ENCODE measurements around the gene PRKD2. TPM values are rescaled to one million over a fixed set of nuclear protein-coding genes. Genes with fewer than 3 reads are reported as not detected.

Gene PRKD2
- total and polyA plus RNA-seq, 2 experiments from 2014 or later: 11.9 to 14.2 TPM

- 90% methylated on average over 5 of the region's 5 CpGs for WGBS, 2 experiments (ENCODE audit: low coverage in 1 of 2, low lambda C conversion rate in 2 of 2, missing lambda C conversion rate in 2 of 2)
- Histone ChIP-seq H3K4me1 (ENCODE audit: insufficient read depth) (0 out of 2 replicates have a peak, but pooled peaks cover under 1% of the 10 kb centered on the region), H3K27me3 (replicated peaks; ENCODE audit: insufficient read depth) (no peaks in the 10 kb centered on the region), H3K9me2 (ENCODE audit: insufficient read depth) (no peaks in the 10 kb centered on the region), H3K36me3 (ENCODE audit: low read depth) (no peaks in the 10 kb centered on the region), H4K20me1 (ENCODE audit: insufficient read depth) (no peaks in the 10 kb centered on the region), H3K9ac (no peak overlapping the region), H2AFZ (no peak overlapping the region), H3K4me2 (ENCODE audit: unreplicated experiment) (no peak overlapping the region), H3K4me3 (no peak overlapping the region), H3K27ac (no peak overlapping the region), H3K79me2 (ENCODE audit: insufficient read depth) (no peaks in the 10 kb centered on the region), H3K9me3 (ENCODE audit: low read depth) (no peaks in the 10 kb centered on the region), H3F3A (ENCODE audit: insufficient read depth) (peaks cover under 1% of the 10 kb centered on the region; the same call in 1 of the 2 replicates)
- TF ChIP-seq EZH2 (IDR thresholded peaks at IDR 0.05; ENCODE audit: insufficient read depth, poor library complexity, severe bottlenecking) (no peak), EZH2phosphoT487 (IDR thresholded peaks at IDR 0.05; ENCODE audit: insufficient read depth, low read depth) (no peak)
- in situ Hi-C loops (cut with MboI): no loop called here
- no peak for DNase-seq
These were observed 60.4 kb downstream of the PRKD2 start for GRCh38 chr19:46656541-46656940.

- TF ChIP-seq EZH2phosphoT487 (IDR thresholded peaks at IDR 0.05; ENCODE audit: insufficient read depth, low read depth) (no peak), EZH2 (IDR thresholded peaks at IDR 0.05; ENCODE audit: insufficient read depth, poor library complexity, severe bottlenecking) (no peak)
- no peaks in the 10 kb centered on the region for H4K20me1 ChIP-seq (ENCODE audit: insufficient read depth)
- H3K79me2 ChIP-seq (ENCODE audit: insufficient read depth): no peaks in the 10 kb centered on the region
- no peaks in the 10 kb centered on the region for H3K36me3 ChIP-seq (ENCODE audit: low read depth)
- H3K4me3 ChIP-seq: no peak overlapping the region
- DNase-seq: no peak
- in situ Hi-C loops (cut with MboI): no loop called here
- whole genome bisulfite sequencing, 2 experiments (ENCODE audit: low coverage in 1 of 2, low lambda C conversion rate in 2 of 2, missing lambda C conversion rate in 2 of 2): 82 to 94% methylated on average over 11 to 16 of the region's 16 CpGs
- no peaks in the 10 kb centered on the region for H3K9me2 ChIP-seq (ENCODE audit: insufficient read depth)
- H3K4me2 ChIP-seq (ENCODE audit: unreplicated experiment): no peak overlapping the region
- H3K27ac ChIP-seq: no peak overlapping the region
- H3K9me3 ChIP-seq (ENCODE audit: low read depth): no peaks in the 10 kb centered on the region
- H3K27me3 ChIP-seq (replicated peaks; ENCODE audit: insufficient read depth): no peaks in the 10 kb centered on the region
- no peaks in the 10 kb centered on the region for H3K4me1 ChIP-seq (ENCODE audit: insufficient read depth)
- H3F3A ChIP-seq (ENCODE audit: insufficient read depth): no peaks in the 10 kb centered on the region
- H3K9ac ChIP-seq: no peak overlapping the region
- no peak overlapping the region for H2AFZ ChIP-seq
These were observed 62.2 kb downstream of the PRKD2 start for GRCh38 chr19:46654621-46655152.

GRCh38 chr19:46650445-46650844 lies 66.5 kb downstream of the PRKD2 start:
- in situ Hi-C loops (cut with MboI): no loop called here
- Histone ChIP-seq H3F3A (ENCODE audit: insufficient read depth) (no peaks in the 10 kb centered on the region), H3K9me2 (ENCODE audit: insufficient read depth) (no peaks in the 10 kb centered on the region), H3K4me2 (ENCODE audit: unreplicated experiment) (no peak overlapping the region), H4K20me1 (ENCODE audit: insufficient read depth) (no peaks in the 10 kb centered on the region), H3K27me3 (replicated peaks; ENCODE audit: insufficient read depth) (no peaks in the 10 kb centered on the region), H2AFZ (no peak overlapping the region), H3K4me1 (ENCODE audit: insufficient read depth) (no peaks in the 10 kb centered on the region), H3K36me3 (ENCODE audit: low read depth) (no peaks in the 10 kb centered on the region), H3K9me3 (ENCODE audit: low read depth) (no peaks in the 10 kb centered on the region), H3K4me3 (no peak overlapping the region), H3K9ac (no peak overlapping the region), H3K27ac (no peak overlapping the region), H3K79me2 (ENCODE audit: insufficient read depth) (no peaks in the 10 kb centered on the region)
- no peak for DNase-seq
- no peak for TF ChIP-seq EZH2 (IDR thresholded peaks at IDR 0.05; ENCODE audit: insufficient read depth, poor library complexity, severe bottlenecking)
- TF ChIP-seq EZH2phosphoT487 (IDR thresholded peaks at IDR 0.05; ENCODE audit: insufficient read depth, low read depth): no peak
- WGBS, 2 experiments (ENCODE audit: low coverage in 1 of 2, low lambda C conversion rate in 2 of 2, missing lambda C conversion rate in 2 of 2): 92 to 93% methylated on average over 7 of the region's 7 CpGs

GRCh38 chr19:46648961-46649960 lies 67.7 kb downstream of the PRKD2 start:
- Histone ChIP-seq H3F3A (ENCODE audit: insufficient read depth) (no peaks in the 10 kb centered on the region), H3K9ac (no peak overlapping the region), H3K9me2 (ENCODE audit: insufficient read depth) (no peaks in the 10 kb centered on the region), H3K27me3 (replicated peaks; ENCODE audit: insufficient read depth) (no peaks in the 10 kb centered on the region), H3K79me2 (ENCODE audit: insufficient read depth) (no peaks in the 10 kb centered on the region), H3K27ac (no peak overlapping the region), H3K36me3 (ENCODE audit: low read depth) (no peaks in the 10 kb centered on the region), H3K4me3 (no peak overlapping the region), H3K9me3 (ENCODE audit: low read depth) (no peaks in the 10 kb centered on the region), H4K20me1 (ENCODE audit: insufficient read depth) (no peaks in the 10 kb centered on the region), H2AFZ (no peak overlapping the region), H3K4me1 (ENCODE audit: insufficient read depth) (no peaks in the 10 kb centered on the region), H3K4me2 (ENCODE audit: unreplicated experiment) (no peak overlapping the region)
- no peak for DNase-seq
- WGBS, 2 experiments (ENCODE audit: low coverage in 1 of 2, low lambda C conversion rate in 2 of 2, missing lambda C conversion rate in 2 of 2): 91 to 96% methylated on average over 27 to 144 of the region's 144 CpGs
- TF ChIP-seq EZH2phosphoT487 (IDR thresholded peaks at IDR 0.05; ENCODE audit: insufficient read depth, low read depth) (no peak), EZH2 (IDR thresholded peaks at IDR 0.05; ENCODE audit: insufficient read depth, poor library complexity, severe bottlenecking) (no peak)
- in situ Hi-C loops (cut with MboI): no loop called here

All from GM23248 (cell line).